Neutrophil (primary cell): ENCODE results near the gene XXYLT1.

Experiments used
- H3K27ac ChIP-seq: fragments of 200-600 bp; sonication (generic); 2 replicates; pipeline ENCODE4 v1.5.1; 2016; ENCODE audit warnings: mild to moderate bottlenecking, moderate library complexity
- H3K27me3 ChIP-seq: fragments of 200-600 bp; sonication (generic); 2 replicates; pipeline ENCODE4 v1.6.0; 2016; ENCODE audit warnings: mild to moderate bottlenecking
- H3K36me3 ChIP-seq: fragments of 200-600 bp; sonication (generic); 2 replicates; pipeline ENCODE4 v1.5.1; 2017
- H3K4me1 ChIP-seq, 2 experiments: fragments of 200-600 bp in 1 of 2; sonication (generic) in 1 of 2; 1 replicate in 1 of 2; 2 replicates in 1 of 2; pipeline versions ENCODE4 v1.5.1 to v1.6.1; 2013 to 2016; ENCODE audit warnings: low read depth in 1 of 2, low read length in 1 of 2, mild to moderate bottlenecking in 1 of 2, moderate library complexity in 1 of 2; ENCODE audit not compliant: control insufficient read depth in 1 of 2, insufficient read depth in 1 of 2
- H3K4me3 ChIP-seq, 2 experiments: fragments of 200-600 bp in 1 of 2; sonication (generic) in 1 of 2; 1 replicate in 1 of 2; 2 replicates in 1 of 2; pipeline ENCODE4 v1.5.1; 2013 to 2016; ENCODE audit warnings: low read depth in 1 of 2, low read length in 1 of 2, mild to moderate bottlenecking in 1 of 2, moderate library complexity in 1 of 2
- H3K9me3 ChIP-seq: fragments of 200-600 bp; sonication (generic); 2 replicates; pipeline ENCODE4 v1.5.1; 2016
- TF ChIP-seq, protein P1 (sequence below): fragments of 200-600 bp; sonication (generic); IDR thresholded peaks from 2 replicates; pipeline ENCODE4 v1.5.1; 2016; ENCODE audit warnings: antibody characterized with exemption

The XXYLT1 gene, protein sequence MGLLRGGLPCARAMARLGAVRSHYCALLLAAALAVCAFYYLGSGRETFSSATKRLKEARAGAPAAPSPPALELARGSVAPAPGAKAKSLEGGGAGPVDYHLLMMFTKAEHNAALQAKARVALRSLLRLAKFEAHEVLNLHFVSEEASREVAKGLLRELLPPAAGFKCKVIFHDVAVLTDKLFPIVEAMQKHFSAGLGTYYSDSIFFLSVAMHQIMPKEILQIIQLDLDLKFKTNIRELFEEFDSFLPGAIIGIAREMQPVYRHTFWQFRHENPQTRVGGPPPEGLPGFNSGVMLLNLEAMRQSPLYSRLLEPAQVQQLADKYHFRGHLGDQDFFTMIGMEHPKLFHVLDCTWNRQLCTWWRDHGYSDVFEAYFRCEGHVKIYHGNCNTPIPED

DNA sequence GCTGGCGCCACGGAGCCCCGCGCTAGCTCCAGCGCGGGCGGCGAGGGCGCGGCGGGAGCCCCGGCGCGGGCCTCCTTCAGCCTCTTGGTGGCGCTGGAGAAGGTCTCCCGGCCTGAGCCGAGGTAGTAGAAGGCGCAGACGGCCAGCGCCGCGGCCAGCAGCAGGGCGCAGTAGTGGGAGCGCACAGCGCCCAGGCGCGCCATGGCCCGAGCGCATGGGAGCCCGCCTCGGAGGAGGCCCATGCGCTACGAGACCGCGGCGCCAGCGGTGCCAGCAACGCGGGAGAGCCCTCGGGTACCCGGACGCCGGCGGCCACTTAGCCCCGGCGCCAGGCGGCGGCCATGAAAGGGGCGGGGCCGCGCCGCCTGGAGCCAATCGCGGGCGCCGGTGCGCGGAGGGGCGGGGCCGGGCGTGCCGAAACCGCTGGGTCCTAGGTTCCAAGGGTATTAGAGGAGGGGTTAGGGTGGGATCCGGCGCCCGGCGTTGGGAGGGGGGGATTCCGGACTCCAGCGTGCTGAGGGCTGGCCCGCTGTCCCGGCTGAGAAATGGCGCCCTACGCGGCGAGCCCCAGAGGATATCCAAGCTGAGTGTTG is at the start of gene XXYLT1:
TSS of gene XXYLT1 (minus strand) at position 343 of the 593 bp plus-strand sequence. CDS start at position 242, 101 bp downstream.
- Histone ChIP-seq H3K4me3 (peak within 1 kb of the TSS; percentile 94 to 98), H3K9me3 (no peaks in the 10 kb centered on the region), H3K36me3 (peaks cover 10% of the 10 kb centered on the region), H3K4me1 (peaks cover 26 to 29% of the 10 kb centered on the region in 2 experiments), H3K27me3 (no peaks in the 10 kb centered on the region), H3K27ac (peak within 1 kb of the TSS; percentile 81)
- TF ChIP-seq, protein P1, sequence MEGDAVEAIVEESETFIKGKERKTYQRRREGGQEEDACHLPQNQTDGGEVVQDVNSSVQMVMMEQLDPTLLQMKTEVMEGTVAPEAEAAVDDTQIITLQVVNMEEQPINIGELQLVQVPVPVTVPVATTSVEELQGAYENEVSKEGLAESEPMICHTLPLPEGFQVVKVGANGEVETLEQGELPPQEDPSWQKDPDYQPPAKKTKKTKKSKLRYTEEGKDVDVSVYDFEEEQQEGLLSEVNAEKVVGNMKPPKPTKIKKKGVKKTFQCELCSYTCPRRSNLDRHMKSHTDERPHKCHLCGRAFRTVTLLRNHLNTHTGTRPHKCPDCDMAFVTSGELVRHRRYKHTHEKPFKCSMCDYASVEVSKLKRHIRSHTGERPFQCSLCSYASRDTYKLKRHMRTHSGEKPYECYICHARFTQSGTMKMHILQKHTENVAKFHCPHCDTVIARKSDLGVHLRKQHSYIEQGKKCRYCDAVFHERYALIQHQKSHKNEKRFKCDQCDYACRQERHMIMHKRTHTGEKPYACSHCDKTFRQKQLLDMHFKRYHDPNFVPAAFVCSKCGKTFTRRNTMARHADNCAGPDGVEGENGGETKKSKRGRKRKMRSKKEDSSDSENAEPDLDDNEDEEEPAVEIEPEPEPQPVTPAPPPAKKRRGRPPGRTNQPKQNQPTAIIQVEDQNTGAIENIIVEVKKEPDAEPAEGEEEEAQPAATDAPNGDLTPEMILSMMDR: peak; percentile 65

DNA sequence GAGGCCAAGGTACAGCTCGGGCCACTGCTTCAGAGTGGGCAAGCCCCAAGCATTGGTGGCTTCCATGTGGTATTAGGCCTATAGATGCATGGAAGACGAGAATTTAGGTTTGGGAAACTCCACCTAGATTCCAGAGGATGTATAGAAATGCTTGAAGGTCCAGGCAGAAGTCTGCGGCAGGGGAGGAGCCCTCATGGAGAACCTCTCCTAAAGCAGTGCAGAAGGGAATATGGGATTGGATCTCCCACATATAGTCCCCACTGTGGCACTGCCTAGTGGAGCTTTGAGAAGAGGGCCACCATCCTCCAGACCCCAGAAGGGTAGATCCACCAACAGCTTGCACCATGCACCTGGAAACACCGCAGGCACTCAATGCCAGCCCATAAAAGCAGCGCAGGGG is 48.1 kb upstream of the XXYLT1 start:
- no peak overlapping the region for H3K4me3 ChIP-seq
- H3K27me3 ChIP-seq: no peaks in the 10 kb centered on the region
- peaks cover 68% of the 10 kb centered on the region for H3K36me3 ChIP-seq
- no peaks in the 10 kb centered on the region for H3K9me3 ChIP-seq
- TF ChIP-seq, protein P1: no peak
- H3K4me1 ChIP-seq: no peaks in the 10 kb centered on the region
- H3K27ac ChIP-seq: no peak overlapping the region

GRCh38 chr3:195312714-195313113 is 41.8 kb upstream of the XXYLT1 start:
- H3K9me3 ChIP-seq: no peaks in the 10 kb centered on the region
- no peak overlapping the region for H3K4me3 ChIP-seq
- no peak overlapping the region for H3K27ac ChIP-seq
- peaks cover 48% of the 10 kb centered on the region for H3K36me3 ChIP-seq
- TF ChIP-seq, protein P1: no peak
- no peaks in the 10 kb centered on the region for H3K27me3 ChIP-seq
- H3K4me1 ChIP-seq: no peaks in the 10 kb centered on the region

DNA sequence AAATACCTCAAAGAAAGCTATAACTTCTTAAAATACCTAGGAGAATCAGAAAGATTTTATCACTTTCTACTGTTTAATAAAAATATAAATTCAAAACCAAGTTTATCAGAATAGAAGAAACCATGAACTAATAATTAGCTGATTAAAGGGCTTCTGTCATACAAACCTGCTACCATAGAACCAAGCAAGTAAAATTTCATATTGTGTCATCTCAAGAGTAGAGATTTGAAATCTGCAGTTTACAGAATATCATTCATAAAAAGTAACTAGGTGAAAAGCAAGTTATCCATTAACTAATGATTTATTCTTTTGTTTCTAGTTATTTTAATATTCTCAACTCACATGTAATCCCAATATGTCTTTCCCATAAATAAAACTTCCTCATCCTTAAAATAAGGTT is 36.8 kb upstream of the XXYLT1 start:
- Histone ChIP-seq H3K27ac (no peak overlapping the region), H3K4me3 (no peak overlapping the region), H3K4me1 (no peaks in the 10 kb centered on the region), H3K27me3 (no peaks in the 10 kb centered on the region), H3K9me3 (no peaks in the 10 kb centered on the region), H3K36me3 (peaks cover 68% of the 10 kb centered on the region)
- TF ChIP-seq, protein P1: no peak

- Histone ChIP-seq H3K9me3 (no peaks in the 10 kb centered on the region), H3K27me3 (no peaks in the 10 kb centered on the region), H3K4me1 (no peaks in the 10 kb centered on the region), H3K27ac (no peak overlapping the region), H3K36me3 (peaks cover 72% of the 10 kb centered on the region), H3K4me3 (no peak overlapping the region)
- TF ChIP-seq, protein P1: no peak
Measured at GRCh38 chr3:195306369-195306768, 35.4 kb upstream of the XXYLT1 start.
